Stomach (tissue), 4 donors: ENCODE data around the gene ZNF783.
"Not testable (repeated sequence)": the region's sequence is repeated elsewhere in the genome, so short reads cannot be mapped to it uniquely, and the experiment has no call there.

Experiments
- CTCF ChIP-seq, 7 experiments: fragments of 450-650 bp in 4 of 7; fragments of 200-600 bp in 3 of 7; sonication (generic) in 3 of 7; IDR thresholded peaks; one replicate each; pipeline ENCODE4 v1.5.1; 2016 to 2019; ENCODE audit warnings: antibody characterized with exemption in 7 of 7, control low read depth in 2 of 7, mild to moderate bottlenecking in 1 of 7
- POLR2AphosphoS5 ChIP-seq, 3 donors: sonication (generic); formaldehyde crosslinking; IDR thresholded peaks; one replicate each; pipeline ENCODE4 v1.6.1; 2016; ENCODE audit warnings: antibody characterized with exemption in 3 of 3

- not testable (repeated sequence) for TF ChIP-seq POLR2AphosphoS5, CTCF (IDR thresholded peaks at IDR 0.05)
These were observed 10.5 kb upstream of the ZNF783 start for GRCh38 chr7:149251518-149251917.
